K562 (cell line): ENCODE results near the gene C2orf42. TPM values are rescaled to one million over a fixed set of nuclear protein-coding genes. Genes with fewer than 3 reads are reported as not detected.
"Not testable (repeated sequence)": the region's sequence is repeated elsewhere in the genome, so short reads cannot be mapped to it uniquely, and the experiment has no call there.

ENCODE experiments used
- ATAC-seq: fragments of 200-7000 bp; cut with Tn5 transposase; 3 replicates; pipeline ENCODE4 v1.9.1; 2020; ENCODE audit warnings: moderate library complexity
- BruUV-seq: library from RNA; stranded (reverse); fragments of 400-500 nt; replicated peaks from 2 replicates; lab custom pipeline; 2021; lab: Mats Ljungman, UMichigan
- CTCF ChIA-PET: fragments of 300-600 bp; formaldehyde crosslinking; extraction: SDS; loops from one replicate; lab custom pipeline; 2021; ENCODE audit warnings: low intra/inter-chr PET ratio; lab: Yijun Ruan, JAX
- POLR2A ChIA-PET: fragments of 300-600, 350-650 bp; sonication (Branson Sonifier 250); formaldehyde crosslinking; extraction: SDS; loops from one replicate; lab custom pipeline; 2021; ENCODE audit warnings: antibody characterized with exemption, inconsistent platforms; lab: Yijun Ruan, JAX
- DNase-seq, 4 experiments: peaks; one replicate each; pipeline versions ENCODE4 v3.0.0 to v3.0.0-alpha.2; 2011 to 2018; ENCODE audit warnings: low spot score in 3 of 4, mixed read lengths in 3 of 4; ENCODE audit errors: extremely low read depth in 1 of 4
- FAIRE-seq: peaks from 2 replicates; lab custom pipeline; 2011; peaks lifted over from hg19 to GRCh38; lab: Jason Lieb, UNC
- H2AFZ ChIP-seq: 2 replicates; pipeline ENCODE4 v1.6.0; 2011; ENCODE audit warnings: low read depth, low read length, control low read depth, inconsistent platforms
- H3K27ac ChIP-seq: fragments of 200-600 bp; 3 replicates; pipeline ENCODE4 v1.8.0; 2011; ENCODE audit warnings: low read depth, mild to moderate bottlenecking, control low read depth, inconsistent platforms, low read length, moderate library complexity, mixed read lengths; ENCODE audit errors: extremely low read depth
- H3K27me3 ChIP-seq, 2 experiments: fragments of 300-600 bp in 1 of 2; 2 replicates in 1 of 2; 3 replicates in 1 of 2; pipeline versions ENCODE4 v1.6.0 to v1.8.0; 2011; ENCODE audit warnings: inconsistent platforms in 2 of 2, low read length in 2 of 2, mild to moderate bottlenecking in 1 of 2, mixed read lengths in 1 of 2, moderate library complexity in 1 of 2; ENCODE audit not compliant: control insufficient read depth in 2 of 2, insufficient read depth in 2 of 2
- H3K36me3 ChIP-seq: fragments of 300-600 bp; 3 replicates; pipeline ENCODE4 v1.8.0; 2011; ENCODE audit warnings: mild to moderate bottlenecking, low read length, inconsistent platforms; ENCODE audit not compliant: control insufficient read depth, insufficient read depth
- H3K4me1 ChIP-seq, 2 experiments: fragments of 200-600 bp in 1 of 2; replicated peaks in 1 of 2; 2 replicates in 1 of 2; 3 replicates in 1 of 2; pipeline versions ENCODE4 v1.5.1 to v1.8.0; 2011; ENCODE audit warnings: inconsistent platforms in 2 of 2, low read length in 2 of 2, mild to moderate bottlenecking in 1 of 2, mixed read lengths in 1 of 2, moderate library complexity in 1 of 2; ENCODE audit not compliant: control insufficient read depth in 2 of 2, insufficient read depth in 2 of 2
- H3K4me2 ChIP-seq: 2 replicates; pipeline ENCODE4 v1.6.1; 2011; ENCODE audit warnings: low read length, control low read depth, inconsistent platforms, mixed read lengths; ENCODE audit not compliant: insufficient read depth
- H3K4me3 ChIP-seq: fragments of 200-600 bp; sonication (generic), shearing (Covaris generic); 2 replicates; pipeline ENCODE4 v1.5.1; 2016; ENCODE audit warnings: control low read depth, inconsistent platforms
- H3K79me2 ChIP-seq: fragments of 200-600 bp; 3 replicates; pipeline ENCODE4 v1.8.0; 2011; ENCODE audit warnings: low read length, inconsistent platforms; ENCODE audit not compliant: control insufficient read depth, insufficient read depth
- H3K9ac ChIP-seq, 2 experiments: 2 replicates each; pipeline versions ENCODE4 v1.6.0 to v1.6.1; 2011; ENCODE audit warnings: low read depth in 2 of 2, low read length in 2 of 2, control low read depth in 1 of 2, inconsistent platforms in 1 of 2, mild to moderate bottlenecking in 1 of 2, mixed read lengths in 1 of 2; ENCODE audit not compliant: insufficient read depth in 1 of 2
- H3K9me1 ChIP-seq: one replicate; pipeline ENCODE4 v1.6.0; 2011; ENCODE audit warnings: inconsistent platforms, mild to moderate bottlenecking, low read length, moderate library complexity; ENCODE audit not compliant: control insufficient read depth, insufficient read depth
- H3K9me3 ChIP-seq: replicated peaks from 2 replicates; pipeline ENCODE4 v1.5.1; 2011; ENCODE audit warnings: low read depth, low read length, inconsistent platforms; ENCODE audit not compliant: control insufficient read depth, insufficient read depth
- H4K20me1 ChIP-seq: replicated peaks from 2 replicates; pipeline ENCODE4 v1.6.1; 2011; ENCODE audit warnings: low read length, inconsistent platforms, mixed read lengths; ENCODE audit not compliant: control insufficient read depth, insufficient read depth
- POLR2G ChIP-seq: fragments of 200-400 bp; formaldehyde crosslinking; IDR thresholded peaks from 2 replicates; pipeline ENCODE4 v1.6.1; 2017; ENCODE audit warnings: low read depth, mild to moderate bottlenecking, antibody characterized with exemption, low read length, moderate library complexity
- ZNF140 ChIP-seq: fragments of 250-450 bp; sonication (Bioruptor Pico); IDR thresholded peaks from 2 replicates; pipeline ENCODE4 v1.8.0; 2021; ENCODE audit warnings: moderate library complexity, mild to moderate bottlenecking, inconsistent platforms
- WGBS: fragments of 100-300 bp; shearing (Covaris generic); methylation state at CpG from one replicate; pipeline ENCODE4 v1.1.6; 2016; ENCODE audit warnings: low coverage, mixed read lengths; ENCODE audit not compliant: insufficient coverage; ENCODE audit errors: missing lambda C conversion rate; 5-methylcytosine and 5-hydroxymethylcytosine counted together
- in situ Hi-C: fragments of 300-500 bp; cut with MboI; formaldehyde crosslinking; loops from 4 replicates; pipeline ENCODE4 v1.15.0; 2018; ENCODE audit warnings: inconsistent platforms, mixed read lengths
- intact Hi-C: fragments of 100-400 bp; cut with micrococcal nuclease; formaldehyde crosslinking; loops from 2 replicates; pipeline ENCODE4 v1.14.2; 2022
- polyA plus RNA-seq, 8 experiments: library from polyadenylated mRNA; depleted of rRNA in 4 of 8; stranded (reverse) in 5 of 8; unstranded in 3 of 8; fragments of >200 nt; fragmentation: Nextera tagmentation in 2 of 8; fragmentation: Illumina TruSeq in 1 of 8; extraction: Ambion mirVana in 2 of 8; extraction: Trizol in 1 of 8; gene quantifications; 2 replicates each; pipeline versions ENCODE4 v1.2.1 to v1.2.3, GENCODE V29; 2011 to 2014; ENCODE audit warnings: inconsistent platforms in 1 of 8, missing spikeins in 1 of 8
- total RNA-seq, 7 experiments: library from RNA; depleted of rRNA in 6 of 7; stranded (reverse); fragments of >200 nt in 6 of 7; fragmentation: Illumina TruSeq in 2 of 7; extraction: Trizol in 2 of 7; gene quantifications; 2 replicates each; pipeline versions ENCODE4 v1.2.1 to v1.2.3, GENCODE V29; 2011 to 2021; ENCODE audit warnings: low replicate concordance in 1 of 7
- TF ChIP-seq, protein P1 (sequence below): fragments of 450-650 bp; IDR thresholded peaks from 2 replicates; pipeline ENCODE4 v1.6.1; 2016; ENCODE audit warnings: mild to moderate bottlenecking
- TF ChIP-seq, protein P2 (sequence below): fragments of 450-650 bp; IDR thresholded peaks from 2 replicates; pipeline ENCODE4 v1.6.1; 2017; ENCODE audit warnings: antibody characterized with exemption, mild to moderate bottlenecking

The C2orf42 gene
- total and polyA plus RNA-seq, 9 of the 15 experiments (the other 6 are each of a cell fraction or from before 2014, with no cell fraction given): 4.6 to 10.9 (median 7.5) TPM

DNA sequence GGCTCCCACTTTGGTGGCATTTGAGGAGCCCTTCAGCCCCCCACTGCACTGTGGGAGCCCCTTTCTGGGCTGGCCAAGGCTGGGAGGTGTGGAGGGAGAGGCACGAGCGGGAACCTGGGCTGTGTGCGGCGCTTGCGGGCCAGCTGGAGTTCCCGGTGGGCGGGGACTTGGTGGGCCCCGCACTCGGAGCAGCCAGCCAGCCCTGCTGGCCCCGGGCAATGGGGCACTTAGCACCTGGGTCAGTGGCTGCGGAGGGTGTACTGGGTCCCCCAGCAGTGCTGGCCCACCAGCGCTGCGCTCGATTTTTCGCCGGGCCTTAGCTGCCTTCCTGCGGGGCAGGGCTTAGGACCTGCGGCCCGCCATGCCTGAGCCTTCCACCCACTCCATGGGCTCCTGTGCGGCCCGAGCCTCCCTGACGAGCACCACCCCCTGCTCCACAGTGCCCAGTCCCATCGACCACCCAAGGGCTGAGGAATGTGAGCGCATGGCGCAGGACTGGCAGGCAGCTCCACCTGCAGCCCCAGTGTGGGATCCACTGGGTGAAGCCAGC is 42.5 kb downstream of the C2orf42 start:
- H4K20me1 ChIP-seq, FAIRE-seq, H3K9me3 ChIP-seq, BruUV-seq, H3K27me3 ChIP-seq, H3K36me3 ChIP-seq, H3K27ac ChIP-seq, H3K79me2 ChIP-seq, H3K4me2 ChIP-seq, in situ Hi-C loops, intact Hi-C loops, DNase-seq, ATAC-seq, H3K4me3 ChIP-seq, H3K9ac ChIP-seq, CTCF ChIA-PET, H3K9me1 ChIP-seq, H2AFZ ChIP-seq: not testable (repeated sequence)
- TF ChIP-seq POLR2G: 0 out of 2 replicates have a peak, but pooled peaks have one; percentile 44
- POLR2A ChIA-PET: interaction anchor here (0.6 to 1.3 kb wide), 4 partner anchors 14 to 234 kb away, joined by 3 to 6 read pairs (median 4); partner anchors contain the start of gene MXD1
- H3K4me1 ChIP-seq: peaks cover 17 to 19% of the 10 kb centered on the region in 2 experiments; a peak in 4 of 5 replicates
- WGBS: 85% methylated on average over 13 of the region's 25 CpGs

DNA sequence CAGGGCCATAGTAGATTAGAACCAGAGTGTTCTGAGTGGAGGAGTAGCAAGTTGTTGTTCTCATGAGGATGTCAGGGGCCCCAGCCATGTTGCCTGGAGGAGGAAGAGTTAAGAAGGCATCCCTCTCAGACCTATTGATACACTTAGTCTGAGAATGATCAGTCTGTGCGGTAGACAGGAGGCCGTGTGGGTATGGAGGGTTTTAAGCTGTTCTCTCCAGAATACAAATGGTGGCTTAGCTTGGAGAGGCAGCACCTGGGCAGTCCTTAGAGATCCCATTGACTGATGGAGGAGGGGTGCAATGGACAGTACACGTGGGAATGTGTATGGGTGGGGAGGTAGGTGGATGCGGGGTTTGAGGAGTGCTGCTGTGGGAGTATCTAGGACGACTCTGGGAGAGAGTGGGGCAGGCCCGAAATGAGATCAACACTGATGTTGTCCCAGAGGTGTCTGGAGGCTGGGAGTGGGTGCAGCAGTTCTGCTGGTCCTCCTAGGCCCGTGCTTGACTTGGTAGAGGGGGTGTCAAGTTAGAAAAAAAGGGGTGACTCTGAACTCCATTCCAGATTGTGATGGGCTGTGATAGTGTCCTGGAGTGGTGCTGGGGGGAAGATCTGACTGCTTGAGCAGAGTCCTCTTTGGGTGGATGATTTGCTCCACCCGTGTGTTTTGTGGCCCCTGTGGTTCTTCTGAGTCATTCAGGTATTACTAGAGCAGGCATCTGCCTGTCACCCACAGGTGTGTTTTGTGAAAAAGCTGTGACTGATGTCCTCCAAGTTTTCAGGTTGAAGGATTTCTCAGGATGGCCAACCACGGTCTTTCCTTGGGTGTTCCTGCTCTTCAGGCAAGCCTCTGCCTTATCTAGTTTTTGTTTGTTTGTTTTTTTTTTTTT is 44.7 kb downstream of the C2orf42 start:
- DNase-seq (peak in 2 of 4 experiments; percentile 9 to 10), FAIRE-seq (no peak), ATAC-seq (no peak)
- intact Hi-C loops: no loop called here
- ChIA-PET CTCF (no interaction called here), POLR2A (interaction anchor here (1.2 to 1.5 kb wide), 3 partner anchors 61 to 232 kb away, joined by 3 to 10 read pairs (median 5); partner anchors contain the start of gene MXD1)
- no peak overlapping the region for H3K4me3 ChIP-seq
- H3K79me2 ChIP-seq: peaks cover 12% of the 10 kb centered on the region
- H3K36me3 ChIP-seq: peaks cover 8% of the 10 kb centered on the region; the same call in 1 of the 3 replicates
- peak overlapping the region; percentile 10; the same call in 1 of the 2 replicates for H3K4me2 ChIP-seq
- H3K27ac ChIP-seq: no peak overlapping the region; the same call in 2 of the 3 replicates
- BruUV-seq: no TSS peak
- in situ Hi-C loops: no loop called here
- H3K4me1 ChIP-seq: peaks cover 27 to 37% of the 10 kb centered on the region in 2 experiments
- H3K27me3 ChIP-seq: no peaks in the 10 kb centered on the region
- H2AFZ ChIP-seq: peak overlapping the region; percentile 83
- WGBS: 36% methylated on average over 9 of the region's 9 CpGs
- no peaks in the 10 kb centered on the region for H3K9me3 ChIP-seq
- peak overlapping the region; percentile 9 to 76; a peak in 2 of 4 replicates for H3K9ac ChIP-seq
- no peaks in the 10 kb centered on the region for H3K9me1 ChIP-seq
- H4K20me1 ChIP-seq: no peaks in the 10 kb centered on the region
- TF ChIP-seq, protein P1, sequence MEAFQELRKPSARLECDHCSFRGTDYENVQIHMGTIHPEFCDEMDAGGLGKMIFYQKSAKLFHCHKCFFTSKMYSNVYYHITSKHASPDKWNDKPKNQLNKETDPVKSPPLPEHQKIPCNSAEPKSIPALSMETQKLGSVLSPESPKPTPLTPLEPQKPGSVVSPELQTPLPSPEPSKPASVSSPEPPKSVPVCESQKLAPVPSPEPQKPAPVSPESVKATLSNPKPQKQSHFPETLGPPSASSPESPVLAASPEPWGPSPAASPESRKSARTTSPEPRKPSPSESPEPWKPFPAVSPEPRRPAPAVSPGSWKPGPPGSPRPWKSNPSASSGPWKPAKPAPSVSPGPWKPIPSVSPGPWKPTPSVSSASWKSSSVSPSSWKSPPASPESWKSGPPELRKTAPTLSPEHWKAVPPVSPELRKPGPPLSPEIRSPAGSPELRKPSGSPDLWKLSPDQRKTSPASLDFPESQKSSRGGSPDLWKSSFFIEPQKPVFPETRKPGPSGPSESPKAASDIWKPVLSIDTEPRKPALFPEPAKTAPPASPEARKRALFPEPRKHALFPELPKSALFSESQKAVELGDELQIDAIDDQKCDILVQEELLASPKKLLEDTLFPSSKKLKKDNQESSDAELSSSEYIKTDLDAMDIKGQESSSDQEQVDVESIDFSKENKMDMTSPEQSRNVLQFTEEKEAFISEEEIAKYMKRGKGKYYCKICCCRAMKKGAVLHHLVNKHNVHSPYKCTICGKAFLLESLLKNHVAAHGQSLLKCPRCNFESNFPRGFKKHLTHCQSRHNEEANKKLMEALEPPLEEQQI: no peak
- TF ChIP-seq, protein P2, sequence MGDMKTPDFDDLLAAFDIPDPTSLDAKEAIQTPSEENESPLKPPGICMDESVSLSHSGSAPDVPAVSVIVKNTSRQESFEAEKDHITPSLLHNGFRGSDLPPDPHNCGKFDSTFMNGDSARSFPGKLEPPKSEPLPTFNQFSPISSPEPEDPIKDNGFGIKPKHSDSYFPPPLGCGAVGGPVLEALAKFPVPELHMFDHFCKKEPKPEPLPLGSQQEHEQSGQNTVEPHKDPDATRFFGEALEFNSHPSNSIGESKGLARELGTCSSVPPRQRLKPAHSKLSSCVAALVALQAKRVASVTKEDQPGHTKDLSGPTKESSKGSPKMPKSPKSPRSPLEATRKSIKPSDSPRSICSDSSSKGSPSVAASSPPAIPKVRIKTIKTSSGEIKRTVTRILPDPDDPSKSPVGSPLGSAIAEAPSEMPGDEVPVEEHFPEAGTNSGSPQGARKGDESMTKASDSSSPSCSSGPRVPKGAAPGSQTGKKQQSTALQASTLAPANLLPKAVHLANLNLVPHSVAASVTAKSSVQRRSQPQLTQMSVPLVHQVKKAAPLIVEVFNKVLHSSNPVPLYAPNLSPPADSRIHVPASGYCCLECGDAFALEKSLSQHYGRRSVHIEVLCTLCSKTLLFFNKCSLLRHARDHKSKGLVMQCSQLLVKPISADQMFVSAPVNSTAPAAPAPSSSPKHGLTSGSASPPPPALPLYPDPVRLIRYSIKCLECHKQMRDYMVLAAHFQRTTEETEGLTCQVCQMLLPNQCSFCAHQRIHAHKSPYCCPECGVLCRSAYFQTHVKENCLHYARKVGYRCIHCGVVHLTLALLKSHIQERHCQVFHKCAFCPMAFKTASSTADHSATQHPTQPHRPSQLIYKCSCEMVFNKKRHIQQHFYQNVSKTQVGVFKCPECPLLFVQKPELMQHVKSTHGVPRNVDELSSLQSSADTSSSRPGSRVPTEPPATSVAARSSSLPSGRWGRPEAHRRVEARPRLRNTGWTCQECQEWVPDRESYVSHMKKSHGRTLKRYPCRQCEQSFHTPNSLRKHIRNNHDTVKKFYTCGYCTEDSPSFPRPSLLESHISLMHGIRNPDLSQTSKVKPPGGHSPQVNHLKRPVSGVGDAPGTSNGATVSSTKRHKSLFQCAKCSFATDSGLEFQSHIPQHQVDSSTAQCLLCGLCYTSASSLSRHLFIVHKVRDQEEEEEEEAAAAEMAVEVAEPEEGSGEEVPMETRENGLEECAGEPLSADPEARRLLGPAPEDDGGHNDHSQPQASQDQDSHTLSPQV: 0 out of 2 replicates have a peak, but pooled peaks have one; percentile 8
- no peak for TF ChIP-seq ZNF140 (CRISPR knock-in tag)
